Chondrocyte (in vitro differentiated cells): ENCODE data around the gene TUBB4A. TPM values are rescaled to one million over a fixed set of nuclear protein-coding genes. Genes with fewer than 3 reads are reported as not detected.

Experiments
- DNase-seq: peaks from one replicate; pipeline ENCODE4 v3.0.0; 2021; ENCODE audit warnings: mixed read lengths, low spot score
- H3K27ac Mint-ChIP-seq: one replicate; pipeline ENCODE4 v1.8.0; 2021; ENCODE audit warnings: mild to moderate bottlenecking, moderate library complexity, mixed read lengths; ENCODE audit not compliant: unreplicated experiment
- H3K27me3 Mint-ChIP-seq: 2 replicates; pipeline ENCODE4 v1.8.0; 2021; ENCODE audit warnings: low read depth, mixed read lengths
- H3K36me3 Mint-ChIP-seq: 2 replicates; pipeline ENCODE4 v1.8.0; 2021; ENCODE audit warnings: low read depth, mixed read lengths
- H3K4me1 Mint-ChIP-seq: 2 replicates; pipeline ENCODE4 v1.8.0; 2021; ENCODE audit warnings: low read depth, mild to moderate bottlenecking, mixed read lengths
- H3K4me3 Mint-ChIP-seq: one replicate; pipeline ENCODE4 v1.8.0; 2021; ENCODE audit warnings: mild to moderate bottlenecking, moderate library complexity, mixed read lengths; ENCODE audit not compliant: unreplicated experiment
- H3K9me3 Mint-ChIP-seq: 2 replicates; pipeline ENCODE4 v1.8.0; 2021; ENCODE audit warnings: low read depth, mixed read lengths
- CTCF ChIP-seq: fragments of 200-600 bp; sonication (generic); IDR thresholded peaks from 2 replicates; pipeline ENCODE4 v1.5.0; 2021; ENCODE audit warnings: antibody characterized with exemption, mild to moderate bottlenecking, moderate library complexity
- total RNA-seq: library from RNA; stranded (reverse); gene quantifications from 3 replicates; pipeline ENCODE4 v1.2.1, GENCODE V29; 2021

TUBB4A gene
- total RNA-seq, 1 donor from 2014 or later, result 0.70 TPM

GRCh38 chr19:6467384-6467783, 34.7 kb downstream of the TUBB4A start:
- Mint-ChIP-seq H3K27me3 (peaks cover 56% of the 10 kb centered on the region), H3K4me3 (no peak overlapping the region), H3K9me3 (no peaks in the 10 kb centered on the region), H3K36me3 (no peaks in the 10 kb centered on the region), H3K27ac (no peak overlapping the region), H3K4me1 (peaks cover 4% of the 10 kb centered on the region)
- no peak for TF ChIP-seq CTCF
- no peak for DNase-seq

GRCh38 chr19:6466526-6467248, 35.4 kb downstream of the TUBB4A start:
- Mint-ChIP-seq H3K4me1 (peaks cover 4% of the 10 kb centered on the region), H3K27ac (no peak overlapping the region), H3K27me3 (peaks cover 58% of the 10 kb centered on the region), H3K4me3 (no peak overlapping the region), H3K36me3 (no peaks in the 10 kb centered on the region), H3K9me3 (no peaks in the 10 kb centered on the region)
- DNase-seq, result no peak
- TF ChIP-seq CTCF, result no peak

GRCh38 chr19:6465663-6466062, 36.4 kb downstream of the TUBB4A start:
- Mint-ChIP-seq H3K27ac (no peak overlapping the region), H3K36me3 (no peaks in the 10 kb centered on the region), H3K9me3 (no peaks in the 10 kb centered on the region), H3K27me3 (peaks cover 54% of the 10 kb centered on the region), H3K4me3 (no peak overlapping the region), H3K4me1 (peaks cover 4% of the 10 kb centered on the region)
- DNase-seq, result no peak
- no peak for TF ChIP-seq CTCF

GRCh38 chr19:6465006-6465405, 37.1 kb downstream of the TUBB4A start:
- Mint-ChIP-seq H3K4me3 (no peak overlapping the region), H3K27ac (no peak overlapping the region), H3K4me1 (peaks cover 9% of the 10 kb centered on the region), H3K9me3 (no peaks in the 10 kb centered on the region), H3K27me3 (peaks cover 51% of the 10 kb centered on the region), H3K36me3 (no peaks in the 10 kb centered on the region)
- DNase-seq, result no peak
- TF ChIP-seq CTCF, result no peak

GRCh38 chr19:6464070-6464873, 37.8 kb downstream of the TUBB4A start, which contains the start of gene CRB3:
Gene CRB3 (plus strand): TSS chr19:6464271. CDS start chr19:6464702, 431 bp downstream.
- no peak within 1 kb of the TSS for H3K27ac Mint-ChIP-seq

More at GRCh38 chr19:6464070-6464873, 37.8 kb downstream of the TUBB4A start, which contains the start of gene CRB3:
- Mint-ChIP-seq H3K4me1 (peaks cover 10% of the 10 kb centered on the region), H3K27me3 (peaks cover 47% of the 10 kb centered on the region), H3K9me3 (no peaks in the 10 kb centered on the region), H3K36me3 (no peaks in the 10 kb centered on the region), H3K4me3 (no peak within 1 kb of the TSS)
- TF ChIP-seq CTCF, result no peak
- DNase-seq, result peak; percentile 92
